Body of pancreas (tissue), 4 donors: ENCODE results near the gene CNNM3. TPM values are rescaled to one million over a fixed set of nuclear protein-coding genes. Genes with fewer than 3 reads are reported as not detected.

Experiments used
- ATAC-seq: fragments of 150-250 bp; one replicate; pipeline ENCODE4 v1.9.1; 2016
- DNase-seq, 4 donors: peaks; one replicate each; pipeline ENCODE4 v3.0.0-alpha.2; 2019
- H3K27ac ChIP-seq, 4 donors: fragments of 200-600 bp; sonication (generic); 1 replicate in 3 of 4; 2 replicates in 1 of 4; pipeline versions ENCODE4 v1.5.1 to v1.6.1; 2016 to 2019; ENCODE audit warnings: mild to moderate bottlenecking in 1 of 4, mixed read lengths in 1 of 4, moderate library complexity in 1 of 4
- H3K27me3 ChIP-seq, 2 donors: fragments of 200-600 bp; sonication (generic); one replicate each; pipeline ENCODE4 v1.6.0; 2016; ENCODE audit warnings: mild to moderate bottlenecking in 1 of 2
- H3K36me3 ChIP-seq, 2 donors: fragments of 200-600 bp; sonication (generic); replicated peaks in 1 of 2; 2 replicates each; pipeline ENCODE4 v1.5.1; 2016; ENCODE audit warnings: low read depth in 2 of 2; ENCODE audit not compliant: insufficient read depth in 1 of 2
- H3K4me1 ChIP-seq: fragments of 200-600 bp; sonication (generic); one replicate; pipeline ENCODE4 v1.6.0; 2016
- H3K4me3 ChIP-seq, 2 donors: fragments of 200-600 bp; sonication (generic); 1 replicate in 1 of 2; 2 replicates in 1 of 2; pipeline ENCODE4 v1.5.1; 2016 to 2019
- H3K9me3 ChIP-seq, 3 donors: fragments of 200-600 bp; sonication (generic); 1 replicate in 2 of 3; 2 replicates in 1 of 3; pipeline ENCODE4 v1.5.1; 2016
- POLR2A ChIP-seq, 3 donors: fragments of 450-650 bp; IDR thresholded peaks; one replicate each; pipeline ENCODE4 v1.6.1; 2016; ENCODE audit warnings: antibody characterized with exemption in 3 of 3, mild to moderate bottlenecking in 2 of 3
- WGBS, 2 donors: methylation state at CpG; one replicate each; pipeline ENCODE4 v1.1.5; 2017; 5-methylcytosine and 5-hydroxymethylcytosine counted together
- intact Hi-C: fragments of 100-400 bp; cut with DNase I; formaldehyde crosslinking; loops from one replicate; pipeline ENCODE4 v1.15.1; 2023
- total RNA-seq, 2 donors: library from RNA; depleted of rRNA; stranded (reverse); fragments of >200 nt; gene quantifications; one replicate each; pipeline ENCODE4 v1.1.0, GENCODE V29; 2016
- TF ChIP-seq, protein P1 (sequence below), 7 experiments: fragments of 450-650 bp in 4 of 7; fragments of 200-600 bp in 3 of 7; sonication (generic) in 3 of 7; IDR thresholded peaks; one replicate each; pipeline ENCODE4 v1.5.1; 2016 to 2019; ENCODE audit warnings: antibody characterized with exemption in 7 of 7

CNNM3 gene
- total RNA-seq, 2 donors from 2014 or later: 18.2 to 57.7 TPM

DNA sequence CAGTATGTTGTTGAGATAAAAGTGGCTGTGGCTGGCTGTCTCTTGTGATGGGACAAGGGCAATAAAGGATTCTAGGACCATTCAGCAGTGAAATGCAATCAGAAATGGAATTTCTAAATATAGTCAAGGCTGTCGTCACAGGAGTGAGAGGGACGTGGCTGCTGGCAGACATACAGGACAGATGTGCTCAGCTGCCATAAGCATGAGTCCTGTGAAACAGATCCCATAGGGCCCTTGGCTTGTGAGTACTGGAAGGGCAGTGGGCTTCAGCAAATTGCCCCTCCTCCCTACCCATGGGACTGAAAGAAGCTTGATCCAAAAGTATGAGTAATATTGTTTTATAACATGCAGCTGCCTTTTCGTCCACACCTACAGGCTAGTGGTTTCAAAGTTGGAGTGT is 4.2 kb upstream of the CNNM3 start:
- no peaks in the 10 kb centered on the region for H3K27me3 ChIP-seq
- WGBS, 2 donors: 38 to 44% methylated on average over 3 of the region's 3 CpGs
- DNase-seq (no peak), ATAC-seq (no peak)
- H3K4me3 ChIP-seq: no peak overlapping the region
- TF ChIP-seq, protein P1, sequence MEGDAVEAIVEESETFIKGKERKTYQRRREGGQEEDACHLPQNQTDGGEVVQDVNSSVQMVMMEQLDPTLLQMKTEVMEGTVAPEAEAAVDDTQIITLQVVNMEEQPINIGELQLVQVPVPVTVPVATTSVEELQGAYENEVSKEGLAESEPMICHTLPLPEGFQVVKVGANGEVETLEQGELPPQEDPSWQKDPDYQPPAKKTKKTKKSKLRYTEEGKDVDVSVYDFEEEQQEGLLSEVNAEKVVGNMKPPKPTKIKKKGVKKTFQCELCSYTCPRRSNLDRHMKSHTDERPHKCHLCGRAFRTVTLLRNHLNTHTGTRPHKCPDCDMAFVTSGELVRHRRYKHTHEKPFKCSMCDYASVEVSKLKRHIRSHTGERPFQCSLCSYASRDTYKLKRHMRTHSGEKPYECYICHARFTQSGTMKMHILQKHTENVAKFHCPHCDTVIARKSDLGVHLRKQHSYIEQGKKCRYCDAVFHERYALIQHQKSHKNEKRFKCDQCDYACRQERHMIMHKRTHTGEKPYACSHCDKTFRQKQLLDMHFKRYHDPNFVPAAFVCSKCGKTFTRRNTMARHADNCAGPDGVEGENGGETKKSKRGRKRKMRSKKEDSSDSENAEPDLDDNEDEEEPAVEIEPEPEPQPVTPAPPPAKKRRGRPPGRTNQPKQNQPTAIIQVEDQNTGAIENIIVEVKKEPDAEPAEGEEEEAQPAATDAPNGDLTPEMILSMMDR (IDR thresholded peaks at IDR 0.05): no peak
- no peaks in the 10 kb centered on the region for H3K9me3 ChIP-seq
- intact Hi-C loops: no loop called here
- no peaks in the 10 kb centered on the region for H3K36me3 ChIP-seq
- H3K27ac ChIP-seq: no peak overlapping the region
- peaks cover 7% of the 10 kb centered on the region for H3K4me1 ChIP-seq

DNA sequence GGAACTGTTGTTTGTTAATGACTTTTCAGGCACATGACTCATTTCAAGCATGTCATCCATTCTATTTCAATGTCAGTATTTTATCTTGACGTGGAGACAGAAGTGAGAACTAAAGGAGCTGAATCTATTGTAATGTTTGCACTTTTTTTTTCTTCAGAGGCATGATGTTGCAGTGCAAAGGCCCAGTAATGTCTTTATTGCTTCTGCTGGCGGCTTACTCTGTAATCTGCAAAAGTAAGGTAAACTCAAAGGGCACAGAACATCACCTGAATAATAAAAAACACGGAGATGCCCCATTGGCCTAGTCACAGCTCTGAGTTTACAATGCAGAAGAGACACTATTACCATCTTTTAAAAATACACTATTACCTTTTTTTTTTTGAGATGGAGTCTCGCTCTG is 2.4 kb upstream of the CNNM3 start:
- no peak for ATAC-seq
- Histone ChIP-seq H3K27me3 (no peaks in the 10 kb centered on the region), H3K9me3 (no peaks in the 10 kb centered on the region), H3K4me3 (no peak overlapping the region), H3K27ac (no peak overlapping the region), H3K36me3 (no peaks in the 10 kb centered on the region), H3K4me1 (peaks cover 25% of the 10 kb centered on the region)
- no peak for DNase-seq
- intact Hi-C loops: no loop called here
- TF ChIP-seq POLR2A (IDR thresholded peaks at IDR 0.05): no peak
- 79 to 83% methylated on average over 4 of the region's 4 CpGs for WGBS, 2 donors

DNA sequence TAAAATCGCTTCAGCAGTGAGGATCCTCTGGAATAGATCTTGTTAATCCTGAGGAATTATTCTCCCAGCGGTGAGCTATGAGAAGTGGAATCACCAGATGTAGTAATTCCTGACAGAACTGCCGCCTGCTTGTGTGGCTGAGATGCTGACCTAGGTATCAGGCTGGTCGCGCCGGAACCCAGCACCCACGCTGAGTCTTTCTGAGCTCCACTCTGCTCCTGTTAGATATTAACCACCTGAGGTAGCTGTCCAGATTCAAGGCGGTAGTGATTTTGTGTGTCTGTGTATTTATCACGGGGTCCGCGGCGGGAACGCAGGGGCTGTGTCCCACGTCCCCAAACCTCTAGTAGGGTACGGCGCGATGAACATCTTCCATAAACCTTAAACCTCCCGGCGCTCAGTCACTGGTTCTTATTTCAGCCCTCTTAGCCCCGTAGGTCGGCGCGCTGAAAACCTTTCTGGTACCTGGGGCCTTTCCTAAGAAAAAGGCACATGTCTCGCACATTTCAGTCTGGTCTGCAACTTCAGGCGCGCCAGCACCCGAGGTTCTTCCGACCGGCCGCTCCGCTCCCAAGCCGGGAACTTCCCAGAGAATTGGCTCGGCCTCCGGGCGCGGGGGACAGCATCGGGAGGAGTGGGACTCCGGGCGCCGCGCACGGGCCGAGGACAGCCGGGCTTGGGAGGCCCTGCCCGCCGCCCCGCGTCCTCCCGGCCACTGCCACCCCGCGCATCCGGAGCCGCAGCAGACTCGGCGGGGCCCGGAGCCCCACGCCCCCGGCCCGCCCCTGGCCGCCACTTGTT is 542 bp upstream of the CNNM3 start:
- H3K27me3 ChIP-seq: no peaks in the 10 kb centered on the region
- H3K36me3 ChIP-seq: no peaks in the 10 kb centered on the region
- peak overlapping the region; percentile 84 to 94 (median 90) for H3K27ac ChIP-seq
- H3K4me1 ChIP-seq: peaks cover 43% of the 10 kb centered on the region
- intact Hi-C loops: no loop called here
- H3K9me3 ChIP-seq: no peaks in the 10 kb centered on the region
- ATAC-seq (peak; percentile 17), DNase-seq (peak in 3 of 4 donors; percentile 29 to 55 (median 40))
- TF ChIP-seq, protein P1 (IDR thresholded peaks at IDR 0.05): peak in 1 of 7 experiments; percentile 5
- no peak for TF ChIP-seq POLR2A (IDR thresholded peaks at IDR 0.05)
- H3K4me3 ChIP-seq: peak overlapping the region; percentile 26 to 62
- 1 to 4% methylated on average over 6 to 48 of the region's 60 CpGs for WGBS, 2 donors

DNA sequence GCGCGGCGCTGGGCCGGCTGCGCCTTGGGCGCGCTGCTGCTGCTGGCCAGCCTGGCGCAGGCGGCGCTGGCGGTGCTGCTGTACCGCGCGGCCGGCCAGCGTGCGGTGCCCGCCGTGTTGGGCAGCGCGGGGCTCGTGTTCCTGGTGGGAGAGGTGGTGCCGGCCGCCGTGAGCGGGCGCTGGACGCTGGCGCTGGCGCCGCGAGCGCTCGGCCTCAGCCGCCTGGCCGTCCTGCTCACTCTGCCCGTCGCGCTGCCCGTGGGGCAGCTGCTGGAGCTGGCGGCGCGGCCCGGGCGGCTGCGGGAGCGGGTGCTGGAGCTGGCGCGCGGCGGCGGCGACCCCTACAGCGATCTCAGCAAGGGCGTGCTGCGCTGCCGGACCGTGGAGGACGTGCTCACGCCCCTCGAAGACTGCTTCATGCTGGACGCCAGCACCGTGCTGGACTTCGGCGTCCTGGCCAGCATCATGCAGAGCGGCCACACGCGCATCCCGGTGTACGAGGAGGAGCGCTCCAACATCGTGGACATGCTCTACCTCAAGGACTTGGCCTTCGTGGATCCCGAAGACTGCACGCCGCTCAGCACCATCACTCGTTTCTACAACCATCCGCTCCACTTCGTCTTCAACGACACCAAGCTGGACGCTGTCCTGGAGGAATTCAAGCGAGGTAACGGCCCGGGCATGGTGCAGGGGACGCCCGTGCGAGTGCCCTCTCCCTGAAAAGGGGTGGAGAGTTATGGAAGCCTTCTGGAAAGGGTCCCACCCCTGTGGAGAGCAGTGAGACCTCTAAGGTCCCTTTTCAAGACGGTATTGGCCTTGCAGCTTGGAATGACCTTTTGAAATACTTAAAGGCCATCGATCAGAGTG is 1.0 kb downstream of the CNNM3 start:
- TF ChIP-seq, protein P1 (IDR thresholded peaks at IDR 0.05): peak in 1 of 7 experiments; percentile 22
- no peak for TF ChIP-seq POLR2A (IDR thresholded peaks at IDR 0.05)
- Histone ChIP-seq H3K4me1 (peaks cover 59% of the 10 kb centered on the region), H3K27ac (peak overlapping the region; percentile 37 to 94 (median 88)), H3K36me3 (no peaks in the 10 kb centered on the region), H3K4me3 (peak overlapping the region; percentile 12 to 34), H3K27me3 (no peaks in the 10 kb centered on the region), H3K9me3 (no peaks in the 10 kb centered on the region)
- ATAC-seq (no peak), DNase-seq (no peak)
- intact Hi-C loops: no loop called here
- 1 to 2% methylated on average over 8 to 56 of the region's 89 CpGs for WGBS, 2 donors

DNA sequence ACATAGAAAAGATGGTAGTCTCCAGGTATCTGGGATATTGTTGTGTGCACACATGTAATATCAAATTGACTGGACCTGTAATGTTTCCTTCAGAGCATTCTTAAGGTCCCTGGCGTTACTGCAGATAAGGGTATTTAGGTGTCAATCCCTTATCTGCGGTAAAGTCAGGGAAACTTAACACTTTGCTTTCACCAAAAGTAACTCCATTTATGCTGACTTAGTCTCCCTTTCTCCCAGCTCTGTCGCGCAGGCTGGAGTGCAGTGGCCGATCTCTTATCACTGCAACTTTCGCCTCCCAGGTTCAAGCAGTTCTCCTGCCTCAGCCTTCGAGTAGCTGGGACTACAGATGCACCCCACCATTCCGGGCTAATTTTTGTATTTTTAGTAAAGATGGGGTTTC is 1.8 kb downstream of the CNNM3 start:
- peaks cover 67% of the 10 kb centered on the region for H3K4me1 ChIP-seq
- H3K4me3 ChIP-seq: peak overlapping the region in 1 of 2 donors; percentile 12
- no peaks in the 10 kb centered on the region for H3K27me3 ChIP-seq
- no peaks in the 10 kb centered on the region for H3K36me3 ChIP-seq
- 24 to 32% methylated on average over 8 of the region's 8 CpGs for WGBS, 2 donors
- intact Hi-C loops: no loop called here
- H3K9me3 ChIP-seq: no peaks in the 10 kb centered on the region
- peak overlapping the region in 3 of 4 donors; percentile 37 to 94 (median 91) for H3K27ac ChIP-seq
- no peak for DNase-seq
- TF ChIP-seq, protein P1 (IDR thresholded peaks at IDR 0.05): no peak
- no peak for TF ChIP-seq POLR2A (IDR thresholded peaks at IDR 0.05)
- no peak for ATAC-seq
